WERI-Rb-1 (cell line): ENCODE results near the gene KLF9.

Source experiments
- DNase-seq: peaks from one replicate; pipeline ENCODE4 v3.0.0-alpha.2; 2020
- H3K27ac ChIP-seq: fragments of 250-450 bp; sonication (Bioruptor Pico); 2 replicates; pipeline ENCODE4 v1.5.1; 2020; ENCODE audit warnings: mild to moderate bottlenecking, moderate library complexity
- H3K27me3 ChIP-seq: fragments of 250-450 bp; sonication (Bioruptor Pico); 2 replicates; pipeline ENCODE4 v1.5.1; 2021; ENCODE audit warnings: mild to moderate bottlenecking, low read depth, moderate library complexity; ENCODE audit not compliant: insufficient read depth, severe bottlenecking
- H3K36me3 ChIP-seq: fragments of 250-450 bp; sonication (Bioruptor Pico); 2 replicates; pipeline ENCODE4 v1.5.1; 2020; ENCODE audit warnings: mild to moderate bottlenecking, moderate library complexity
- H3K4me3 ChIP-seq: 2 replicates; pipeline ENCODE4 v1.5.1; 2011; ENCODE audit warnings: low read depth, mild to moderate bottlenecking, control low read depth, low read length
- H3K9me3 ChIP-seq: fragments of 250-450 bp; sonication (Bioruptor Pico); 2 replicates; pipeline ENCODE4 v1.5.1; 2021; ENCODE audit warnings: mild to moderate bottlenecking, moderate library complexity; ENCODE audit not compliant: severe bottlenecking
- TF ChIP-seq, protein P1 (sequence below): IDR thresholded peaks from 2 replicates; pipeline ENCODE4 v1.5.1; 2011; ENCODE audit warnings: low read depth, mild to moderate bottlenecking, control low read depth, inconsistent platforms, low read length

The KLF9 gene

DNA sequence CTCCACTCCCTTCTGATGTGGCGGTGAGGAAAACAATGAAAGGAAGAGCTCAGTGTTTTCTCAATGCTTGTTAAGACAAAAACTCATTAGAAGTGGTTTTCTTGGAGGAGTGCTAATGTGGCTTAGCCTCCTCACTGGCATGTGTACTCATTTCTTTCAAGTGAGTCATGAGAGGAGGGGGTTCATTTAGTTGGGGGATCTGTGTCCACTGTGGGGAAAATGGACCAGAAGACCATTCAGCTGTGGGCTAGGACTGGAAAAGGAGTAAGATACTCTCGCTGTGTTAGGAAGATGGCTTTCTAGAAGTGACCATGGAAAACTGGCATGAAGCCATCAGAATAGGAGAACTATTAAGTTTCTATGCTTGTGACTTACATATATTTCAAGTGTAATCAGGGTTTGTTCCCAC is 23.5 kb downstream of the KLF9 start:
- Histone ChIP-seq H3K27ac (no peak overlapping the region), H3K9me3 (no peaks in the 10 kb centered on the region), H3K27me3 (no peaks in the 10 kb centered on the region), H3K4me3 (no peak overlapping the region), H3K36me3 (no peaks in the 10 kb centered on the region)
- TF ChIP-seq, protein P1, sequence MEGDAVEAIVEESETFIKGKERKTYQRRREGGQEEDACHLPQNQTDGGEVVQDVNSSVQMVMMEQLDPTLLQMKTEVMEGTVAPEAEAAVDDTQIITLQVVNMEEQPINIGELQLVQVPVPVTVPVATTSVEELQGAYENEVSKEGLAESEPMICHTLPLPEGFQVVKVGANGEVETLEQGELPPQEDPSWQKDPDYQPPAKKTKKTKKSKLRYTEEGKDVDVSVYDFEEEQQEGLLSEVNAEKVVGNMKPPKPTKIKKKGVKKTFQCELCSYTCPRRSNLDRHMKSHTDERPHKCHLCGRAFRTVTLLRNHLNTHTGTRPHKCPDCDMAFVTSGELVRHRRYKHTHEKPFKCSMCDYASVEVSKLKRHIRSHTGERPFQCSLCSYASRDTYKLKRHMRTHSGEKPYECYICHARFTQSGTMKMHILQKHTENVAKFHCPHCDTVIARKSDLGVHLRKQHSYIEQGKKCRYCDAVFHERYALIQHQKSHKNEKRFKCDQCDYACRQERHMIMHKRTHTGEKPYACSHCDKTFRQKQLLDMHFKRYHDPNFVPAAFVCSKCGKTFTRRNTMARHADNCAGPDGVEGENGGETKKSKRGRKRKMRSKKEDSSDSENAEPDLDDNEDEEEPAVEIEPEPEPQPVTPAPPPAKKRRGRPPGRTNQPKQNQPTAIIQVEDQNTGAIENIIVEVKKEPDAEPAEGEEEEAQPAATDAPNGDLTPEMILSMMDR: no peak
- DNase-seq: no peak

DNA sequence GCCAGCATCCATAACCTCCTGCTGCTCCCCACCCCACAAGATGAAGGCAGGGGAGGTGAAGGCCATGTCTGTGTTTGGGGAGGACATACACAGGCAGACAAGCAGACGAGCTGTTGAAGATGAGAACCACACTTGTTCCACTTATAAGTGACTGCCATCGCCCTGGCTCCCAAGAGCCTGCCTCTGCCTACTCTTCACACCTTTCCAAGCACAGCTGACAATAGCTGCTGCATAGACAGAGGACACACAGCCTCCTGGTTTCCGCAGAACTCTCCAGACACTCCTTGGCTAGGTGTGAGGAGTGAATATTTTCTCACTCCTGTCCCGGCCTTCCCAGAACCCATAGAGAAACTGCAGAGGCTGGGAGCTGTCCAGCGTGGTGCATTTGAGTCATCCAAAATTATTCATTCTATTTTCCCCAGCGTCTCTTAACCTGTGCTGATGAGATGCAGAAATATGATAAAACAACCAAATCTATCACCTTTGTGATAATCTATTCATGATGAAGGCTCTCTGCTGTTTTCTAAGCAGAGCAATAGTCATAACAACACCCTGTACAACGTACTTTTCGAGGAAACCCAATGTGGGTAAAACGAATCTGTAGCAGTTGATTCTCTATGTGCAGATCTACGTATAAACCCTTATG is 24.7 kb downstream of the KLF9 start:
- TF ChIP-seq, protein P1: no peak
- Histone ChIP-seq H3K36me3 (no peaks in the 10 kb centered on the region), H3K9me3 (no peaks in the 10 kb centered on the region), H3K27me3 (no peaks in the 10 kb centered on the region), H3K4me3 (no peak overlapping the region), H3K27ac (no peak overlapping the region)
- no peak for DNase-seq

DNA sequence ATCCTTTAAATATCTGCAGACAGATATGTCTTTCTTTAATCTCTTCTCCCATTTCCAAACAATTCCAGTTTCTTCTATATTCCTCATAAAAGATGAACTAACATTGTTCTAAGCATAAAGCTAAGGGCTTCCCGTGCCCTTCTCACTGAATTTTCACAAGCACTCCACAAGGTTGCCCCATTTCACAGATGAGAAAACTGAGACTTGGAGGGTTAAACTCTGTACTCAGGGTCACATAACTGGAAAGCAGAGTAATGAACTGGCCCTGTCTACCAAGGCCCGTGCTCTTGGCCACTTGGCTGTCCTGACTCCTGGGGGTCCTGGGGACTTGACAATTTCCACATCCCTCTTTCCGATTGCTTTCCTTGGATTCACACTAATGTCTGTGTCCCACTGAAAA is 25.3 kb downstream of the KLF9 start:
- DNase-seq: no peak
- Histone ChIP-seq H3K4me3 (no peak overlapping the region), H3K9me3 (no peaks in the 10 kb centered on the region), H3K36me3 (no peaks in the 10 kb centered on the region), H3K27ac (no peak overlapping the region), H3K27me3 (no peaks in the 10 kb centered on the region)
- TF ChIP-seq, protein P1: no peak

DNA sequence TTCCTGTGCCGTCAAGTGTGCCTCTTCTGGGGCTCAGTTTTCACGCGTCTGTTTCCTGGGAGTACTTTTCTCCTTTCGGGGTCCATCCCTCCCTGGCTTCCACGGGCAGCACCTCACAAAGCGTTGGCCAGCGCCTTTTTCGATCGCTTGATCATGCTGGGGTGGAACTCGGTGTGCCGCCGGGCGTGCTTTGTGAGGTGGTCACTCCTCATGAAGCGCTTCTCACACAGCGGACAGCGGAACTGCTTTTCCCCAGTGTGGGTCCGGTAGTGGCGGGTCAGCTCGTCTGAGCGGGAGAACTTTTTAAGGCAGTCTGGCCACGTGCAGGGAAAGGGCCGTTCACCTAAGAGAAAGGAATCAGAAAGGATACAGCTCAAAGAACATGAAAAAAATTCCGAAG is 26.8 kb downstream of the KLF9 start:
- DNase-seq: no peak
- H3K27ac ChIP-seq: no peak overlapping the region
- H3K36me3 ChIP-seq: no peaks in the 10 kb centered on the region
- H3K4me3 ChIP-seq: no peak overlapping the region
- no peaks in the 10 kb centered on the region for H3K27me3 ChIP-seq
- TF ChIP-seq, protein P1: no peak
- H3K9me3 ChIP-seq: no peaks in the 10 kb centered on the region

DNA sequence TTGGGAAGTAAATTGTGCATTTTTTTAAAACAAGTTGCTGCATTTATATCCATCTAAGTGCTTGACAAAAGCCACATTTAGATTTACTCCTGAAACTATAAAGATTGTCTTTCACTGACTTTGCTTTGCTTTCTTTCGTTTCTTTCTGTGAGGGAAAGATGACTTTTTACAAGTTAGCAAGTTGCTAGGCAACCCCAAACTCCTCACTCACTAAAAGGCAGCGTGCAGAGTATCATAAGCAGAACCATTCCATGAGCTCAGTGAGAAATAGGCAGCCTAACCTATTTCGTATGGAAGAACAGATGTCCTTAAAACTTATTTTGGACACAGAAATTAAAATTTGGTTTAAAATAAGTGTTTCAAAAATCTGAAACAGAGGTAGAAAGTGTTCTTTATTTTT is 29.0 kb downstream of the KLF9 start:
- Histone ChIP-seq H3K27ac (no peak overlapping the region), H3K27me3 (no peaks in the 10 kb centered on the region), H3K36me3 (no peaks in the 10 kb centered on the region), H3K4me3 (no peak overlapping the region), H3K9me3 (no peaks in the 10 kb centered on the region)
- TF ChIP-seq, protein P1: no peak
- DNase-seq: no peak
